Epidermal melanocyte (primary cell): Measurements from ENCODE around the gene STAB1.
A peak's percentile ranks its signal among the peaks of the same experiment; 100 is the strongest.

Experiments used
- DNase-seq: peaks from one replicate; pipeline ENCODE4 v3.0.0; 2011; ENCODE audit warnings: low spot score; ENCODE audit not compliant: insufficient read length

Gene STAB1

DNA sequence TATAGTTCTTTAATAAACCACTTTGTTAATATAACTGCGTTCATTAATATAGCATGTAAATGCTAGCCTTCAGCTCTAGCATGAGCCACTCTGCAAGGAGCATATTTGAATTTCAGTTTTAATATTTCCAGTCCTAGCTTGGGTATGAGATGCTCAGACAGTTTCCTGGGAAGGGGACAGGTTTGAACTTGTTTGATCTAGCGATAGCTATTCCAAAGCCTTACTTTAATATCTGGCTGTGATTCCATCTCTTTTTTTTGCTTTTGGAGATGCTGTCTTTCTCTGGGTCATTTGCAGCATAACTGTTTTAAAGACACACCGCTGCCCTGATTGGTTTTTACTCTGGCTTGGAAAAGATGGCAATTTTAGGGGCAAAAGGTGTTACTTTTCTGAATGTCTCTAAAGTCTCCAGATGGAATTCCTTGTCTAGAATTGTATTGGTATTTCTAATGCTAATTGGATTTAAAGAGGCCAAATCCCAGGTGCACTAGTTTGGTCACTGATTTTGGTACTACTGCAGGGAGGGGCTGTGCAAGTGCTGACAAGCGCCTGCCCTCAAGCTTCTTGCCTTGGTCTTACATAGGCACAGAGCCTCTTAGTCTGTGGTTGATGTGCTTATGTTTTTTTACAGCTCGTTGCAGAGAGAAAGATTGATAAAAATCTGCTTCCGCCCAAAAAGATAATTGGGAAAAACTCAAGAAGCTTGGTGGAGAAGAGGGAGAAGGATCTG is 36.9 kb upstream of the STAB1 start:
- no peak for DNase-seq

DNA sequence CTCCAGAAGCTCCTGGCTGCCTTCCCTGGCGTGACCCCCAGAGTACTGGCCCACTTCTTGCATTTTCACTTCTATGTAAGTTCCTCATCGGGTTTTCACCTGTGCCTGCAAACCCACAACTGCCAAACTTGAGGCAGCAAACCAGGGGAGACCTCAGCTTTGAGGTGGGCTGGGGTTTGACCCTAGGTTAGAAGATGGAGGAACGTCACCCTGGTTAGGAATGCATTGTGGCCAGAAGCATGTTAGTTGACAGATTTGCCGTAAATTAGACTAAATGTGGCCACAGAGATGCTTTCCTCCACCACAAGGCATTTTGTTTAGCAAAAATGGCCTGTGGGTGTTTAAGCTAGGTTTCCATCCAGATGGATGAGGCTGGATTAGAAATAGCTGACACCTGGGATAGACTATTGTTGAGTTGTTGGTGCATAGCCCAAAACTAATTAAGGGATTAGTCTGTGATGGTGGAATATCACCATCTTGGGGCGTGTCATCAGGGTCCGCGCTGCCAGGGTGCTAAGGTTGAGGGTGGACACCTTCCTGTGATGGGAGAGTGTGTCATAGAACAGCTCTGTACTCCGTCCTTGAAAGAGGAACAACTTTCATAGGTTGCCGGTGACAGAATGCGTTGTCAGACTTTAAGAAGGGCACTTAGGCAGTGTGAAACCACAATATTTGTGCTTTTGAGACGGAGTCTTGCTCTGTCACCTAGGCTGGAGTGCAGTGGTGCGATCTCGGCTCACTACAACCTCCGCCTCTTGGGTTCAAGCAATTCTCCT is 36.2 kb upstream of the STAB1 start:
- no peak for DNase-seq

DNA sequence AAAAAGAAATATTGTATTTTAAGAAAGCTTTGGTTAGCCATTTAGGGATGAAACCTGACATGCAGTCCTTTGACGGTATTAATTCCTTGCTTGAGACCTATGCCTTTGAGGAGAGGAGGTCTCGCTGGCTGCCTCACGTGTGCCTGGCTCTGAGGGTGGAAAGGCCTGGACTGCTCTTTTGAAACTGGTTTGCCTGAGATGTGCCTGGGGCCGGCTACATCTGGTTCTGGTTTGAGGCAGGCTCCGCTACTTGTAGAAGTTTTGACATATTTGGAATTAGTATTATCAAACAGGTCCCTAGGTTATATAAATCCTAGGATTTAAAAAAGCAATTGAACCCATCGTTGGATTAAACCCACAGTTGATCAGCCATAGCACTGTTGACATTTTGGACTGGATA is 33.3 kb upstream of the STAB1 start:
- no peak for DNase-seq

DNA sequence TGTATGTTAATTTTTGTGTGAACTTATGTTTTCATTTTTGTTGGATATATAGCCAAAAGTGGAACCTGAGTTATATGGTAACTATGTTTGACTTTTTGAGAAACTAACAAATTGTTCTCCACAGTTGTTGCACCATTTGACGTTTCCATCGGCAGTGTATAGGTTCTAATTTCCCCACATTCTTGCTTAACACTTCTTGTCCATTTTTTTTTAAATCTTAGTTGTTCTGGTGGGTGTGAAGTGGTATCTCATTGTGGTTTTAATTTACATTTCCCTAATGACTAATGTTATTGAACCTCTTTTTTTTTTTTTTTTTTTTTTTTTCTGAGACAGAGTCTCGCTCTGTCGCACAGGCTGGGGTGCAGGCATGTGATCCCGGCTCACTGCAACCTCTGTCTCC is 31.7 kb upstream of the STAB1 start:
- no peak for DNase-seq

DNA sequence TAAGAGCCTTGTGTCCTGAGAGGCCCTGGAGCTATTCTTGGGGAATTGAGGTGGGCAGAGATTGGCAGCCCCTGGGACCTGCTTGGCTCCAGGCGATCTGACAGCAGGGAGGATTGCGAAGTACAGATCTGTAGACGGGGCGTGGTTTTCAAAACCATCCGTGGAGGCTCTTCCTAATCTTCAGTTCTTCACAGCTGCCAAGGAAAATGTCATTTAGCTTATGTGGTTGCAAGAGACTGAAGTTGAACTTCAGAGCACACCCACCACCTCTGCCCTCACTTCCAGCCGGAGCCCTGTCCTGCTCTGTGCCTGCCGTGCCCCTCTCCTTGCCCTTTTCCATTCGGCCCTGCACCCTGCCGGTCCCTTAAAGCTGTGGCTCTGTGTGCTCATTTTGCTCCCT is 26.8 kb upstream of the STAB1 start:
- no peak for DNase-seq

DNA sequence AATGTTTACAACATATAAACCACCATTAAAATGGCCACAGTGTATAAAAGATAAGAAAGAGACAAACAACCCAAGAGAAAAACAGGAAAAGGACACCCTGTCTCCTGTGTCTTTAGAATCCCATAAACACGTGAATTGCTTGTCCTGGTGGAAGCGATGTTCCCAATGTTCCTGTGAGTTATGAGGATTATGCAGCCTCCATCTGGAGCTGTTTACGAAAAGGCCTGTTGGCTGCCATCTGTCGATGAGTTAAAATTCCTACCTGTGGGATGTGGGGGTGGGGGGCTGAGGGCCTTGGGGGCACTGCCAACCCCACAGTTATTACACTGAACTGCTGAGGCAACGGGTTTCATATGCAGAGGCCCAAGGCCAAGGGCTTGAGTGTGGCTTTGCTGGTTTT is 26.1 kb upstream of the STAB1 start:
- no peak for DNase-seq

DNA sequence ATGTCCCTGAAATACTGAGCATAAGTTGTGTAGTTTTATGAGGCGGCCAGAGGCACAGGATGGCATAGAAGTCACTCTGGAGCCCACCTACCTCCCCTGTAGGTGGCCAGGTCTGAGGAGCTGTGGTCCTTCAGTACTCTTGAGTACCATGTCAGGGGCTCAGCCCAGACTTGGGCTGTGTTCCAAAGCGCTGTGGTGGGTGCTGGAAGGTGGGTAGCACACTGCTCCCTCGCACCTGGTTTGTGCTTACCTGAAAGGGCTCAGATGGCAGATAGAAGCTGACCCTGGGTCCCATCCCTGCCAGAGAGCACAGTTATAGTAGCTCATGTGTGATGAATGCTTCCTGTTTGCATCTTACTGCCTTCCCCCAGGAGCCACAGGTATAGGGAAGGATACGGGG is 24.2 kb upstream of the STAB1 start:
- no peak for DNase-seq

DNA sequence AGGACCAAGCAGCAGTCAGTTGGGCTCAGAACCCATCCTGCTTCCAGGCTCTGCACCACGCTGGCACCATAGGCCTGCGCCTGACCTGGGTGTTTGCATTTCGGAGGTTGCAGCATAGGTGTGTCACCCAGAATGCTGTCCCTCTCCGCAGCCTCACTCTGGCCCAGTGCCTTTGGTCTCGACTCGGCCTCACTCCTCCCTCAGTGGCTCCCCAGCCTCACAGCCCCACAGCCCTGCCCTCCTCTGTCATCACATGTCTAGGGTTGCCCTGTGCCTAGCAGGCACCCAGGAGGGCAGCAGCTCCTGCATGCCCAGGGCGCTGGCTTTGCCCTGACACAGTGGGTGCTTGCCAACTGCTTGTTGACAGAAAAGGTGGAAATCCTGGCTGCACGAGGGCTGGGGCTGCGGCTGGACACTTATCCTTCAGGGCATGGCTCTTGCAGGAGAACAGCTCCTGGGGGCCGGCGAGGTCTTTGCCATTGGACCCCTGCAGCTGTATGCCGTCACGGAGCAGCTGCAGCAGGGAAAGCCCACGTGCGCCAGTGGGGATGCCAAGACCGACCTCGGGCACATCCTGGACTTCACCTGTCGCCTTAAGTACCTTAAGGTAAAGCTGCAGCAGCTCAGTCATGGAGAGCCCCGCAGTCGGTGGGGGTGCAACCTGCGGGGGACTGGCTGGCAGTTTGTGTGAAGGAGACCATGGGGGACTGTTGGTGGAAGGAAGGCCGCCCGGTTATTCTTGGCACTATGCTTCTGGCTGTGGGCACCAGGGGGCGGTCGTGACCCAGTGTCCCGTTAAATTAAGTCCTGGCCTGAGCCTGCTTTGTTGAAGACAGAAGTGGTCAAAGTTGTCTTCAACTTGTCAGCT is 23.5 kb upstream of the STAB1 start:
- peak; percentile 57 for DNase-seq

DNA sequence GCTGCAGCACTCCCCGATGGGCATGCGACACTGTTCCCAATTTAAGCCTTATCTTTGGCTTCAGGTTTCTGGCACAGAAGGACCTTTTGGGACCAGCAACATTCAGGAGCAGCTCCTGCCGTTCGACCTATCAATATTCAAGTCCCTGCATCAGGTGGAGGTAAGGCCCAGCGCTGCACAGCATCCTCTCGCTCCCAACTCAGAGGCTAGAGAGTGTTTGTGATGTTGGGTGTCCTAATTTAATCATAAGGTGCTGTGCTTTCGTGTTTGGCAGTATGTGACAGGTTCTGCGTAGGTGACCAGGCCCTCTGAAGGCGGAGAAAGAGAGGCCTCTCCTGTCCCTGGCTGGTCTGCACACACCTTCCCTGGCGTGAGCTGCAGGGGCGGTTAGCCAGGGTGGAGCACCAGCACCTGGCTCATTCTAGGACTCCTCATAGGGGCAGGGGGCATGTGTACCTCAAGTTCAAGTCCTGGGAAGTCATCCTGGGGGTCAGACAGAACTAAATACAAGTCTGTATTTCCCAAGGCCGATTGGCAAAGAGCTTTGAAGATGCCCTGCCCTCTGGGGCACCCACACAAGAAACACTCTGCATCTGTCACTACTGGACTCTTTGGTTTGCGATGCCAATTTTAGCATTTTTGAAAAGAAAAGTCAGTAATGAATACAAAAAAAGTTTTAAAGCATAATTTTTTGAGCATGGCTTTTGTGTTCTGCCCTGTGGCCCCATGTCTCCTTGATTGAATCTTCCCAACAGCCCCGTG is 22.7 kb upstream of the STAB1 start:
- DNase-seq = no peak

DNA sequence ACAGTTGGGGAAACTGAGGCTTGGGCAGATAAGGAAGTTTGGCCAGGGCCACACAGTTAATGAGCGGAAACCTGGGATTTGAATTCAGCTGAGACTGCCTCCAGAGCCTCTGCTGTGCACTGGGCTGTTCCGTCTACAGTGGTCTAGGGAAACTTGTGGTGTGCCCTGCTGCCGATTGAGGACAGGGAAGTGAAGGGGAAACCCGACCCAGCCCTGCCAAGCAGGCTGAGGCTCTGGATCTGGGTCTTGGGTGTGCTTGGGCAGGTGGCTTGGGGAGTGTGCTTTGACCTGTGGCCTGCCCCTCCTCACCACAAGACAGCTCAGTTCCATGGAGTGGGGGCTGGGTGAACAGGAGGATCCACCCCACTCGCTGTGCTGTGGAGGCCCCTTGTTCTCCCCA is 22.1 kb upstream of the STAB1 start:
- DNase-seq = no peak

DNA sequence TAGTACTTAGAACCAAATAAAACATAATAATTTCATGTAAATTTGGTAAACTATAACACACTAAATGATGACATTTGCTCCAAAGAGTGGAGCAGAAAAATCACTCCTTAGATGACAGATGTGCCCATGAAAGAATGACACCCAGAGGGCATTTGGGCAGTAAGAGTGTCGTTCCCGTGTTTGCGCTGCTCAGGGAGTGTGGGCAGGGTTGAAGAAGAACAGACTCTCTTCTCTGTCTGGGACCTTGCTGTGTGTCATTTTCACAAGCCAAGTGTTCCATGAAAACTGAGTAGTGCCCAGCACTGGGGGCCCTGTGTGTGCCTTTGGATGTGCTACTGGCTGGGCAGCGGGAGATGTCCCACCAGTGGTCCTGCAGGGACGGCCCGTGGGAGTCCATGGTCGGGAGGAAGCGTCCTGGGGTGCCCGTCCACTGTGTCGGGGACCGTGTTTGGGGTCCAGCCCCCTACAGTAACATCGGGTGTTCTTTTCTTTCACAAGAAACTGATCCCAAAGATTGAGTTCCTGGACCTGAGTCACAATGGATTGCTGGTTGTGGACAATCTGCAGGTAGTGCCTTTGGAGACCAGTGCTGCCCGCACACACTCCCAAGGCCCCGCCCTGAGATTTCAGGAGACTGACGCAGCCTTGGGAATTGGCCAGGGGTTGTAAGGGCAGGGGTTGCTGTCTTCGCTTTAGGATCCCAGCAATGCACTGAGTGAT is 17.9 kb upstream of the STAB1 start:
- DNase-seq = no peak

DNA sequence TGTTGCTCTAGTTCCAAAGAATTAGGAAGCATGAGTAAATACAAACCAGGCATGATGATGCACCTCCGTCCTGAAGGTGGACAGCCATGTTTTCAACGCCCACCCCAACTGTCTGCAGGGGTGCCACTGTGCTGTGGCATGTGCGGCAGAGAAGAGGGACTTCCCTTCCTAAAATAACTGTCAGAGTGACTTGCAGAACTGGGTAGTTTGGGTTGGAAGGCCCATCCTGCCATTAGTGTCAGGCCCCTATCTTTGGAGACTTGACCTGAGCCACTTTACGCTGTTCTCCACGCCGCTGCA is 17.4 kb upstream of the STAB1 start:
- no peak for DNase-seq

DNA sequence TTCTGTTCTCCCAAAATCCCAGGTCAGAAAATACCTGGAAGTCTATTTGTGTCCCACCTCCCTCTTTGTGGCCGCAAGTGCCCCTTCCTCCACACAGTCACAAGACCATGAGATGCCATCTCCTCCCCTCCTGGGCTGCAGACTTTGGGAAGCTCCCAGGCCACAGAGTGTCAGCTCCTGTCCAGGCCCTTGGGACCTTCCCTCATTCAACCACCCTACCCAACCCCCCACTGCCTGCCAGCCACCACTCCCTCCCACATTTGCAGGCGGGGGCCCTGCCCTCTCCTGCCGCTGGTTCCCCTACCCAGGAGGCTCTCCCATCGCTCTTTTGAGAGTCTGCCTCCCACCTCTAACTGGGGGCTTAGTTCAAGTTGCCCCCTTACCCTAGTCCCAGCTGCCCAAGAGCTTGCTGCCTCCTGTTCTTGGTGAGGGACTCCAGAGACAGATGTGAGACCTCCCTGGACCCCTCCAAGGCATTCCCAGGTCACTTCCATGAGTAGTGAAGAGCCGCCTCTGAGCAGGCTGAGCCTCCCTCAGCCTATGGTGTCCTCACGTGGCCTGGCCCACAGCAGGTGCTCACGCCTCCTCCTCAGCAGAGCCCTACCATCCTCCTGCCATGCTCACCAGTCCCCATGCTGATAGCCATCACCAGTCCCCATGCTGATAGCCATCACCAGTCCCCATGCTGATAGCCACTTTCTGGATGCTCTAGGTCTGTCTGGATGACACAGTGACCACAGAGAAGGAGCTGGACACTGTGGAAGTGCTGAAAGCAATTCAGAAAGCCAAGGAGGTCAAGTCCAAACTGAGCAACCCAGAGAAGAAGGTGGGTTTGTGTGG is 15.9 kb upstream of the STAB1 start:
- no peak for DNase-seq

DNA sequence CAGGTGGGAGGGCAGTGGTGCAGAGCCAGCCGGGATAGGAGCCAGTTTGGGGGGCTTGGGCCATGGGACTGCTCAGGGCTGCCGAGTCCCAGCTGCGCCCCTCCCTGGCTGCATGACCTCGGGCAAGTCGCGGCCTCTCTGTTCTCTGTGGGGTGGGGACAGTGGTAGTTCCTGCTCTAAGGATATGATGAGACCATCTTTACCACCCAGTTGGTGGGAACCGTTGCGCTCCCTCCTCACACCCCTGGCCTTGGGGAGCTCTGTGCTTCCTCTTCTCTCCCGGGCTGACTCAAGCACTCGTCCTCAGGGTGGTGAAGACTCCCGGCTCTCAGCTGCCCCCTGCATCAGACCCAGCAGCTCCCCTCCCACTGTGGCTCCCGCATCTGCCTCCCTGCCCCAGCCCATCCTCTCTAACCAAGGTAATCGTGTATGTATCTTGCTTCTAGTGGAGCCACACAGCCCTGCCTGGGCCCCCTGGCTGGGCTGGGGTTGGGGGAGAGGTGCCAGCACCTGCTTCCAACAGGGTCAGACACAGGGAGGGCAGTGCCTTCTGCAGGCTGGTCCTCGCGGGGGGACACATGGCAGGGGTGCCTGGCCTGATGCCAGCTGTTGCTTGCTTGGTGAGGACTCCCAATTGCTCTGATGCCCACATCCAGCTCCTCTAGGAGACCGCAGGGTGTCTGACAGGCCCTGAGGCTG is 15.1 kb upstream of the STAB1 start:
- DNase-seq = no peak

DNA sequence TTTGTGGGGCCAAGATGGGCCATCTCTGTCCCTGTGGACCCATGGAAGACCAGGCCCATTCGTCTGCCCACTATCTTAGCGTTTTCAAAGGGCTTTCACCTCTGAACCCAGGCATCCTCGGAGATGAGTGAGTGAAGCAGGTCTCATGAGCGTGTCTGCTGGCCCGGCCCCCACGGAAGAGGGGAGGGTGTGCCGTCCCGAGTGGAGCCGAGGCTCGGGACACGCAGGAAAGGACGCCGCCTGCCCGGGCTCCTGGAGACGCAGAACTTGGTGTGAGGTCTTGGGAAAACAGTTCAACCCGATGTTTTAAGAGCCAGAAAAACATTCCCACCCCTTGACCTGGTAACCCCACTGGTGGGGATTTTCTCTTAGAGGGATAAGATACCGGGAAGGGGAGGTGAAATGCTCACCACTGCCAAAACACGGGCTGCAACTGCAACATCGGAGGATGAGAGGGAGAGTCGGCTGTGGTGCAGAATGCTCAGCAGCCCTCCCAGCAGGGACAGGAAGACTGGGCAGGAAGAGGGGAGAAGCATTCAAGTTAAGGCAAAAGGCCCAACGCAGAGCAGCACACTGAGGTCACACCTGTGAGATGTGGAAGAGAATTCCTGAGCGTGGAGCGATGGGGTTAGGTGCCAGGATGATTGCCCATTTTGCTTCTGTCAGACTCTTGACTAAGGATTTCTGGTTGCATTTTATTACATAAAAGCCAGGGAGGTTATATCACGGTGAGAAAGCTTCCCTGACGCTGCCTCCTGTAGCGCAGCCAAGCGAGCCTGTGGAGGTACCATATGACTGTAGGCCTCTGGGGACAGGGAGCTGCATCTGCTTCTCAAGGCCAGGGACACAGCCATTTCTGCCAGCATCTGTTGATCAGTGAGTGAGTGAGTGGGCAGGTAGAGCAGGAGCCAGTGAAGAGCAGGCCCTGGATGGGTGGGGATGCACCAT is 14.1 kb upstream of the STAB1 start:
- no peak for DNase-seq

DNA sequence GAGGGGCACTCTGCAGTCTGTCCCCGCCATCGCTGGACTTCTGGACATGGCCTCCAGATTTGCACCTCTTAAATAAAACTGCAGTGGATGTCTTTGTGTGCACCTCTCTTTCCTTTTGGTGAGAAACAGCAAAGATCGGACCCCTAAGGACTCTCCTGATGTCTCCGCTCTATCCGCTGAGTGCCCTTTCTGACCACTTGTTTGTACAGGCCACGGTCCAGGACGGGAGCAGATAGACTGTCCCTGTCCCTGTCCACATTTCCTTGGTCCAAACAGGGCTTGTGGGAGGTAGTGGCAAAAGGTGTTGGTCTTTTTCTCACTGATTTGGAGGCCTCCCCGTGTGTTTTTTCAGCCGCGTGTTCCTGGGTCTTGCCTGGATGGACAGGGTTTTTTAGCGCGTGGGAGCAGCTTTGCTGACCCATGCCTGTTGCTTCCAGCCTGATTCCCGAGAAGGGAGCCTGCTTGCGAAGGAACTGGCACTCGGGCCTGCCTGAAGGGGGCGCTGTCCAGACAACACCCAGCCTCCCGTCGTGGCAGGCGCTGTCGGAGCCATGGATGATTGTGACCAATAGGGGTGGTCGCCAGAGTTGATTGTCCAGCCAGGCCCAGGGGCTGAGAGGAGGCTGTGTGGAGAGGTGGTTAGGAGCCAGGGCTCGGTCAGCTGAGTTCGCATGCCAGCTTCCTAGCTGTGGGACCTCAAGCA is 13.2 kb upstream of the STAB1 start:
- no peak for DNase-seq

DNA sequence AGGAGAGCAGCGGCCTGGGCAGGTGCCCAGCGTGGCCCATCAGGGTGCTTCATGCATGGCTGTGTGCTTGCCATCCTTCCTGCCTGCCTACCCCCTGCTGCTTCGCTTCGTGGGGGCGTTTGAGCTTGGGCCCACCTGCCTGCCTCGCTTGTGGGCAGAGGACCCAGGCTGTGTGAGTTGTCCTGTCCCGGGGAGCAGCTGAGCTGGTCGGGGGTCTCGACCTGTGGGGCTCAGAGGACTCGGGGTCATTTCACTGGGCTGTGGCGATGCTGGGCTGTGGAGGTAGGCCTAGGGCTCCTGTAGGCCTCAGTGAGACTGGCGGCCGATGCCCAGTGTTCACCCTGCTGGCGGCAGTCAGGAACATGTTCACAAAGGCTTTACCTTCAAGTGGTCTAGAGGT is 12.1 kb upstream of the STAB1 start:
- no peak for DNase-seq
